ENCODE results near the gene ZNF614. TPM values are rescaled to one million over a fixed set of nuclear protein-coding genes. Genes with fewer than 3 reads are reported as not detected.

The ZNF614 gene
- total and polyA plus RNA-seq, 10 of the 15 experiments (the other 5 are each of a cell fraction or from before 2014, with no cell fraction given) = 3.9 to 16.0 (median 9.6) TPM

DNA sequence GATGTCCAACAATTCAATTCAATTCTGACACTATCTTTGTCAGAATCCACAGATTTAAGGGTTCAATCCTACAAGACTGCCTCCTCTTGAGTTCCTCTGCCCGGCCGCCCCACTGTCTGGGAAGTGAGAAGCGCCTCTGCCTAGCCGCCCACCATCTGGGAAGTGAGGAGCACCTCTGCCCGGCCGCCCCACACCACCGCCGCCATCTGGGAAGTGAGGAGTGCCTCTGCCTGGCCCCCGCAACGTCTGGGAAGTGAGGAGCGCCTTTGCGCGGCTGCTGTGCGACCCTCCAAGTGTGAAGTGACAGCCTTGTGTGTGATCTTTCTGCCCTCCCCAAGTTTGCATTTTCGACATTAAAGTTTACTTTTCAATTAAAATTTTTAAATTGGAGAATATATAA is 6.0 kb downstream of the ZNF614 start:
- H3K27ac ChIP-seq (ENCODE audit: control insufficient read depth, insufficient read depth) = no peak overlapping the region
- H2AFZ ChIP-seq (ENCODE audit: control insufficient read depth, low read depth, low read length) = no peak overlapping the region
- no peaks in the 10 kb centered on the region; the same call in 1 of the 2 replicates for H3K4me1 ChIP-seq (ENCODE audit: control insufficient read depth, insufficient read depth, low read length)
- ATAC-seq (no peak), DNase-seq (ENCODE audit: low read depth, low spot score) (no peak), FAIRE-seq (no peak)
- H3K4me2 ChIP-seq (ENCODE audit: control insufficient read depth, insufficient read depth) = no peak overlapping the region
- SMC1A ChIA-PET (ENCODE audit: uncharacterized antibody, unreplicated experiment) = no interaction called here
- POLR2A ChIA-PET = no interaction called here
- no peaks in the 10 kb centered on the region for H3K27me3 ChIP-seq (replicated peaks in 1 of 2; ENCODE audit: control insufficient read depth in 2 of 2, insufficient read depth in 2 of 2, low read length in 1 of 2)
- H3K9me3 ChIP-seq (replicated peaks; ENCODE audit: control insufficient read depth, insufficient read depth, low read length) = peaks cover 54% of the 10 kb centered on the region
- over 99% methylated on average over 15 of the region's 15 CpGs for WGBS (ENCODE audit: insufficient coverage, insufficient replicate concordance, low lambda C conversion rate, missing lambda C conversion rate)
- CTCF ChIA-PET = no interaction called here
- RAD21 ChIA-PET (ENCODE audit: unreplicated experiment) = no interaction called here
- peaks cover 2 to 47% of the 10 kb centered on the region in 2 experiments; a peak in 3 of 4 replicates for H3K36me3 ChIP-seq (ENCODE audit: control insufficient read depth in 2 of 2, insufficient read depth in 2 of 2, low read length in 1 of 2)
- BruUV-seq (replicated peaks) = no TSS peak
- H3K9ac ChIP-seq (ENCODE audit: control insufficient read depth, insufficient read depth, low read length) = no peak overlapping the region
- intact Hi-C loops (cut with micrococcal nuclease; ENCODE audit: unreplicated experiment) = no loop called here
- H3K79me2 ChIP-seq (ENCODE audit: control insufficient read depth, insufficient read depth, low read length) = peaks cover 2% of the 10 kb centered on the region
- H4K20me1 ChIP-seq (ENCODE audit: control insufficient read depth, insufficient read depth) = no peaks in the 10 kb centered on the region
- no peak overlapping the region for H3K4me3 ChIP-seq
- no peak for TF ChIP-seq NFXL1 (IDR thresholded peaks at IDR 0.05; ENCODE audit: borderline replicate concordance)
- TF ChIP-seq SUPT20H (IDR thresholded peaks at IDR 0.05; ENCODE audit: borderline replicate concordance, control insufficient read depth, low read depth, low read length) = no peak
- no peak for TF ChIP-seq FOXK2 (IDR thresholded peaks at IDR 0.05)
- no peak for TF ChIP-seq CBFB (IDR thresholded peaks at IDR 0.05; ENCODE audit: low read depth)
- no peak for TF ChIP-seq SP1 (IDR thresholded peaks at IDR 0.05; ENCODE audit: low read depth, low read length)
- TF ChIP-seq, protein P1, sequence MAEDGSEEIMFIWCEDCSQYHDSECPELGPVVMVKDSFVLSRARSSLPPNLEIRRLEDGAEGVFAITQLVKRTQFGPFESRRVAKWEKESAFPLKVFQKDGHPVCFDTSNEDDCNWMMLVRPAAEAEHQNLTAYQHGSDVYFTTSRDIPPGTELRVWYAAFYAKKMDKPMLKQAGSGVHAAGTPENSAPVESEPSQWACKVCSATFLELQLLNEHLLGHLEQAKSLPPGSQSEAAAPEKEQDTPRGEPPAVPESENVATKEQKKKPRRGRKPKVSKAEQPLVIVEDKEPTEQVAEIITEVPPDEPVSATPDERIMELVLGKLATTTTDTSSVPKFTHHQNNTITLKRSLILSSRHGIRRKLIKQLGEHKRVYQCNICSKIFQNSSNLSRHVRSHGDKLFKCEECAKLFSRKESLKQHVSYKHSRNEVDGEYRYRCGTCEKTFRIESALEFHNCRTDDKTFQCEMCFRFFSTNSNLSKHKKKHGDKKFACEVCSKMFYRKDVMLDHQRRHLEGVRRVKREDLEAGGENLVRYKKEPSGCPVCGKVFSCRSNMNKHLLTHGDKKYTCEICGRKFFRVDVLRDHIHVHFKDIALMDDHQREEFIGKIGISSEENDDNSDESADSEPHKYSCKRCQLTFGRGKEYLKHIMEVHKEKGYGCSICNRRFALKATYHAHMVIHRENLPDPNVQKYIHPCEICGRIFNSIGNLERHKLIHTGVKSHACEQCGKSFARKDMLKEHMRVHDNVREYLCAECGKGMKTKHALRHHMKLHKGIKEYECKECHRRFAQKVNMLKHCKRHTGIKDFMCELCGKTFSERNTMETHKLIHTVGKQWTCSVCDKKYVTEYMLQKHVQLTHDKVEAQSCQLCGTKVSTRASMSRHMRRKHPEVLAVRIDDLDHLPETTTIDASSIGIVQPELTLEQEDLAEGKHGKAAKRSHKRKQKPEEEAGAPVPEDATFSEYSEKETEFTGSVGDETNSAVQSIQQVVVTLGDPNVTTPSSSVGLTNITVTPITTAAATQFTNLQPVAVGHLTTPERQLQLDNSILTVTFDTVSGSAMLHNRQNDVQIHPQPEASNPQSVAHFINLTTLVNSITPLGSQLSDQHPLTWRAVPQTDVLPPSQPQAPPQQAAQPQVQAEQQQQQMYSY (CRISPR knock-in tag; IDR thresholded peaks at IDR 0.05) = no peak
- in situ Hi-C loops (cut with MboI) = no loop called here

Measured in GM12878 (cell line).